Keratinocyte (primary cell): ENCODE measurements around the gene PTGDR2. TPM values are rescaled to one million over a fixed set of nuclear protein-coding genes. Genes with fewer than 3 reads are reported as not detected.

Source experiments
- DNase-seq: peaks from one replicate; pipeline ENCODE4 v3.0.0-alpha.2; 2011; ENCODE audit warnings: low read depth, missing footprints, low spot score
- FAIRE-seq: peaks from 2 replicates; lab custom pipeline; 2011; peaks lifted over from hg19 to GRCh38; lab: Jason Lieb, UNC
- H2AFZ ChIP-seq: 2 replicates; pipeline ENCODE4 v1.6.0; 2012; ENCODE audit warnings: low read length, control low read depth, inconsistent platforms; ENCODE audit not compliant: control insufficient read depth
- H3K27ac ChIP-seq: 2 replicates; pipeline ENCODE4 v1.5.1; 2011; ENCODE audit warnings: low read length; ENCODE audit not compliant: control insufficient read depth, insufficient read depth
- H3K27me3 ChIP-seq: 3 replicates; pipeline ENCODE4 v1.6.0; 2011; ENCODE audit warnings: low read length; ENCODE audit not compliant: control insufficient read depth, insufficient read depth; ENCODE audit errors: extremely low read depth
- H3K36me3 ChIP-seq, 2 experiments: 2 replicates in 1 of 2; 3 replicates in 1 of 2; pipeline ENCODE4 v1.5.1; 2011; ENCODE audit warnings: low read length in 2 of 2, mild to moderate bottlenecking in 1 of 2; ENCODE audit not compliant: control insufficient read depth in 2 of 2, insufficient read depth in 2 of 2; ENCODE audit errors: extremely low read depth in 1 of 2
- H3K4me1 ChIP-seq: 3 replicates; pipeline ENCODE4 v1.5.1; 2011; ENCODE audit warnings: low read length; ENCODE audit not compliant: control insufficient read depth, insufficient read depth; ENCODE audit errors: extremely low read depth
- H3K4me2 ChIP-seq: 3 replicates; pipeline ENCODE4 v1.6.0; 2011; ENCODE audit warnings: low read depth, low read length; ENCODE audit not compliant: control insufficient read depth, insufficient read depth; ENCODE audit errors: extremely low read depth
- H3K4me3 ChIP-seq, 3 experiments: fragments of 200-600 bp in 1 of 3; sonication (generic) in 1 of 3; 2 replicates in 2 of 3; 3 replicates in 1 of 3; pipeline ENCODE4 v1.5.1; 2011 to 2016; ENCODE audit warnings: low read length in 3 of 3, mild to moderate bottlenecking in 3 of 3, control low read depth in 2 of 3, inconsistent platforms in 1 of 3, low read depth in 1 of 3, mixed read lengths in 1 of 3, mixed run types in 1 of 3, moderate library complexity in 1 of 3; ENCODE audit not compliant: control insufficient read depth in 2 of 3, insufficient read depth in 2 of 3; ENCODE audit errors: extremely low read depth in 1 of 3
- H3K79me2 ChIP-seq: 2 replicates; pipeline ENCODE4 v1.6.0; 2012; ENCODE audit warnings: low read length; ENCODE audit not compliant: control insufficient read depth, insufficient read depth
- H3K9ac ChIP-seq: 3 replicates; pipeline ENCODE4 v1.6.0; 2011; ENCODE audit warnings: low read length; ENCODE audit not compliant: control insufficient read depth, insufficient read depth; ENCODE audit errors: extremely low read depth
- H3K9me1 ChIP-seq: 3 replicates; pipeline ENCODE4 v1.6.0; 2011; ENCODE audit warnings: low read length; ENCODE audit not compliant: control insufficient read depth, insufficient read depth; ENCODE audit errors: extremely low read depth
- H3K9me3 ChIP-seq: 2 replicates; pipeline ENCODE4 v1.5.1; 2012; ENCODE audit warnings: low read depth, low read length; ENCODE audit not compliant: control insufficient read depth
- H4K20me1 ChIP-seq: 3 replicates; pipeline ENCODE4 v1.6.0; 2011; ENCODE audit warnings: low read length; ENCODE audit not compliant: control insufficient read depth, insufficient read depth; ENCODE audit errors: extremely low read depth
- CTCF ChIP-seq, 3 experiments: IDR thresholded peaks in 1 of 3; conservative IDR thresholded peaks in 1 of 3; optimal IDR thresholded peaks in 1 of 3; 2 replicates in 2 of 3; 3 replicates in 1 of 3; pipeline versions ENCODE3 to v1.5.1; 2011; ENCODE audit warnings: low read length in 3 of 3, mild to moderate bottlenecking in 3 of 3, moderate library complexity in 2 of 3, control low read depth in 1 of 3, inconsistent platforms in 1 of 3; ENCODE audit not compliant: insufficient read depth in 2 of 3; ENCODE audit errors: extremely low read depth in 1 of 3
- EZH2 ChIP-seq: IDR thresholded peaks from one replicate; pipeline ENCODE4 v1.6.1; 2012; ENCODE audit warnings: inconsistent platforms, mild to moderate bottlenecking, low read length, moderate library complexity
- dilution Hi-C: fragments of 300-500 bp; cut with MboI; formaldehyde crosslinking; loops from one replicate; pipeline ENCODE4 v1.7.0; 2020; ENCODE audit warnings: low sequenced_read_pairs; ENCODE audit not compliant: extremely low pct_ligation_motif_present
- polyA plus RNA-seq, 5 experiments: library from polyadenylated mRNA; depleted of rRNA in 3 of 5; stranded (reverse) in 3 of 5; stranded (forward) in 1 of 5; unstranded in 1 of 5; fragments of >200 nt; gene quantifications; 1 replicate in 1 of 5; 2 replicates in 3 of 5; 3 replicates in 1 of 5; pipeline versions ENCODE4 v1.2.1 to v1.2.3, GENCODE V29; 2011 to 2012; ENCODE audit warnings: missing spikeins in 2 of 5, low read depth in 1 of 5, low replicate concordance in 1 of 5

PTGDR2 gene
- polyA plus RNA-seq, 1 donor (not counting 4 experiments of a cell fraction or from before 2014, with no cell fraction given): not detected

GRCh38 chr11:60902625-60903024, 46.9 kb upstream of the PTGDR2 start:
- H3K4me1 ChIP-seq: peaks cover 11% of the 10 kb centered on the region
- dilution Hi-C loops: no loop called here
- H3K9me3 ChIP-seq: no peaks in the 10 kb centered on the region
- peaks cover 23 to 42% of the 10 kb centered on the region in 2 experiments for H3K36me3 ChIP-seq
- TF ChIP-seq EZH2 (no peak), CTCF (optimal IDR thresholded peaks at IDR 0.05 in 1 of 3, IDR thresholded peaks at IDR 0.05 in 1 of 3, conservative IDR thresholded peaks at IDR 0.05 in 1 of 3; ENCODE audit: extremely low read depth in 1 of 3, insufficient read depth in 2 of 3, low read length in 3 of 3) (no peak)
- no peak overlapping the region for H3K27ac ChIP-seq
- H2AFZ ChIP-seq: no peak overlapping the region
- no peaks in the 10 kb centered on the region for H3K9me1 ChIP-seq
- FAIRE-seq (no peak), DNase-seq (no peak)
- H3K79me2 ChIP-seq: peaks cover 39% of the 10 kb centered on the region
- H3K9ac ChIP-seq: no peak overlapping the region
- H3K4me3 ChIP-seq: no peak overlapping the region
- no peaks in the 10 kb centered on the region for H3K27me3 ChIP-seq
- no peak overlapping the region for H3K4me2 ChIP-seq
- peaks cover 10% of the 10 kb centered on the region for H4K20me1 ChIP-seq

- Histone ChIP-seq H3K4me1 (peaks cover 11% of the 10 kb centered on the region), H3K4me2 (no peak overlapping the region), H3K4me3 (no peak overlapping the region), H2AFZ (no peak overlapping the region), H3K36me3 (peaks cover 37 to 51% of the 10 kb centered on the region in 2 experiments), H3K27me3 (no peaks in the 10 kb centered on the region), H3K9ac (no peak overlapping the region), H3K9me3 (no peaks in the 10 kb centered on the region), H3K9me1 (no peaks in the 10 kb centered on the region), H3K79me2 (peaks cover 36% of the 10 kb centered on the region), H4K20me1 (peaks cover 10% of the 10 kb centered on the region), H3K27ac (no peak overlapping the region)
- TF ChIP-seq EZH2: no peak
- no peak for TF ChIP-seq CTCF (optimal IDR thresholded peaks at IDR 0.05 in 1 of 3, IDR thresholded peaks at IDR 0.05 in 1 of 3, conservative IDR thresholded peaks at IDR 0.05 in 1 of 3; ENCODE audit: extremely low read depth in 1 of 3, insufficient read depth in 2 of 3, low read length in 3 of 3)
- no peak for FAIRE-seq
- dilution Hi-C loops: no loop called here
- DNase-seq: no peak
These were observed 45.1 kb upstream of the PTGDR2 start for GRCh38 chr11:60900673-60901404.
